Mesenchymal stem cell (in vitro differentiated cells and primary cell): Measurements from ENCODE around the gene MYO10.
A peak's percentile ranks its signal among the peaks of the same experiment; 100 is the strongest.

Experiments used
- DNase-seq: peaks from one replicate; pipeline ENCODE4 v3.0.0-alpha.2; 2013
- H2AFZ ChIP-seq: one replicate; pipeline ENCODE4 v1.6.1; 2013; ENCODE audit warnings: low read depth, mild to moderate bottlenecking, control low read depth, inconsistent platforms, low read length, moderate library complexity
- H2AK5ac ChIP-seq: 2 replicates; pipeline ENCODE4 v1.6.1; 2013; ENCODE audit warnings: low read length, moderate library complexity, mild to moderate bottlenecking, inconsistent platforms; ENCODE audit not compliant: severe bottlenecking
- H2BK120ac ChIP-seq: one replicate; pipeline ENCODE4 v1.6.1; 2013; ENCODE audit warnings: low read depth, mild to moderate bottlenecking, inconsistent platforms, low read length, moderate library complexity
- H2BK12ac ChIP-seq, 2 experiments: one replicate each; pipeline ENCODE4 v1.6.1; 2013; ENCODE audit warnings: inconsistent platforms in 2 of 2, low read length in 2 of 2, mild to moderate bottlenecking in 2 of 2, moderate library complexity in 2 of 2, control low read depth in 1 of 2
- H2BK15ac ChIP-seq: one replicate; pipeline ENCODE4 v1.6.1; 2013; ENCODE audit warnings: mild to moderate bottlenecking, low read depth, inconsistent platforms; ENCODE audit not compliant: poor library complexity, severe bottlenecking
- H2BK5ac ChIP-seq: 2 replicates; pipeline ENCODE4 v1.6.1; 2013; ENCODE audit warnings: low read depth, mild to moderate bottlenecking, low read length, control low read depth, inconsistent platforms; ENCODE audit not compliant: poor library complexity, severe bottlenecking
- H3K14ac ChIP-seq, 2 experiments: one replicate each; pipeline ENCODE4 v1.6.1; 2013; ENCODE audit warnings: inconsistent platforms in 2 of 2, low read length in 2 of 2, control low read depth in 1 of 2, mild to moderate bottlenecking in 1 of 2, moderate library complexity in 1 of 2
- H3K18ac ChIP-seq, 2 experiments: one replicate each; pipeline ENCODE4 v1.6.1; 2013; ENCODE audit warnings: inconsistent platforms in 2 of 2, low read length in 2 of 2, control low read depth in 1 of 2, low read depth in 1 of 2, mild to moderate bottlenecking in 1 of 2
- H3K23ac ChIP-seq, 2 experiments: one replicate each; pipeline ENCODE4 v1.6.1; 2013; ENCODE audit warnings: inconsistent platforms in 2 of 2, low read length in 2 of 2, mild to moderate bottlenecking in 2 of 2, moderate library complexity in 2 of 2, control low read depth in 1 of 2
- H3K27ac ChIP-seq: 2 replicates; pipeline ENCODE4 v1.5.1; 2013; ENCODE audit warnings: mild to moderate bottlenecking, moderate library complexity, low read length, control low read depth, inconsistent platforms; ENCODE audit not compliant: poor library complexity, severe bottlenecking
- H3K27me3 ChIP-seq, 2 experiments: 2 replicates each; pipeline versions ENCODE4 v1.6.1 to v1.7.0; 2013; ENCODE audit warnings: low read length in 2 of 2, mild to moderate bottlenecking in 2 of 2, moderate library complexity in 2 of 2, control low read depth in 1 of 2, inconsistent platforms in 1 of 2; ENCODE audit not compliant: control insufficient read depth in 1 of 2, insufficient read depth in 1 of 2
- H3K36me3 ChIP-seq, 2 experiments: 2 replicates each; pipeline versions ENCODE4 v1.6.1 to v1.7.0; 2013; ENCODE audit warnings: low read length in 2 of 2, control low read depth in 1 of 2, inconsistent platforms in 1 of 2, low read depth in 1 of 2, mild to moderate bottlenecking in 1 of 2; ENCODE audit not compliant: insufficient read depth in 2 of 2, control insufficient read depth in 1 of 2
- H3K4ac ChIP-seq, 2 experiments: one replicate each; pipeline ENCODE4 v1.6.1; 2013; ENCODE audit warnings: inconsistent platforms in 2 of 2, low read length in 2 of 2, mild to moderate bottlenecking in 2 of 2, moderate library complexity in 2 of 2, control low read depth in 1 of 2, low read depth in 1 of 2
- H3K4me1 ChIP-seq: 2 replicates; pipeline ENCODE4 v1.6.1; 2013; ENCODE audit warnings: low read depth, low read length, control low read depth; ENCODE audit not compliant: control insufficient read depth, insufficient read depth
- H3K4me2 ChIP-seq: 2 replicates; pipeline ENCODE4 v1.6.1; 2013; ENCODE audit warnings: low read length, mild to moderate bottlenecking, inconsistent platforms; ENCODE audit not compliant: poor library complexity, severe bottlenecking
- H3K4me3 ChIP-seq, 2 experiments: 2 replicates each; pipeline versions ENCODE4 v1.5.1 to v1.7.0; 2013; ENCODE audit warnings: low read length in 2 of 2, mild to moderate bottlenecking in 2 of 2, control low read depth in 1 of 2, low read depth in 1 of 2; ENCODE audit not compliant: insufficient read depth in 1 of 2
- H3K79me1 ChIP-seq: replicated peaks from 2 replicates; pipeline ENCODE4 v1.6.1; 2013; ENCODE audit warnings: mild to moderate bottlenecking, control low read depth, low read length, inconsistent platforms; ENCODE audit not compliant: poor library complexity, severe bottlenecking
- H3K9ac ChIP-seq: 2 replicates; pipeline ENCODE4 v1.7.0; 2013; ENCODE audit warnings: mild to moderate bottlenecking, low read length, moderate library complexity
- H3K9me3 ChIP-seq: 2 replicates; pipeline ENCODE4 v1.7.0; 2013; ENCODE audit warnings: mild to moderate bottlenecking, low read length; ENCODE audit not compliant: control insufficient read depth
- H4K8ac ChIP-seq: one replicate; pipeline ENCODE4 v1.6.1; 2013; ENCODE audit warnings: inconsistent platforms, mild to moderate bottlenecking, low read length, moderate library complexity
- H4K91ac ChIP-seq: one replicate; pipeline ENCODE4 v1.6.1; 2013; ENCODE audit warnings: mild to moderate bottlenecking, low read length, inconsistent platforms
- WGBS: methylation state at CpG from one replicate; pipeline ENCODE4 v1.1.7; 2013; ENCODE audit warnings: mixed read lengths; 5-methylcytosine and 5-hydroxymethylcytosine counted together

Gene MYO10

DNA sequence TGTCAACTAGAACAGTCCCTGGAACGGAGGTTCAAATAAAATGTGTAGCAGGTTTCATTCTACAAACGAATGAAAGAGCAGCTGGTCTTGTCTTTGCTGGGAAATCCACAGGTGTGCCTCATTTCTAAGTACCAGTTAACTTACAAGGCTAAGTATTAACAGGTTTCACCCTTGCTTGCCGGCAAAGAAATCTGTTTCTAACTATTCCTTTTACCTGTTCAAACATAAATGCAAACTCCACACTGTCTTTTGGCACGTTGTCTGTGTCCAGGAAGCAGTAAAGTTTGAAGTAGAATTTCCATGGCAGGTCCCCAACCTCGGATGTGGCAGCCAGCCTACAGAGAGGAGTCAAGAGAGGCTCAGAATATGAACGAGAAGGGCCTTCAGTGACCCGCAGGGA, 264.9 kb downstream of the MYO10 start:
- H2AFZ ChIP-seq: no peak overlapping the region
- H3K27me3 ChIP-seq: no peaks in the 10 kb centered on the region
- no peak for DNase-seq
- no peak overlapping the region for H2BK5ac ChIP-seq
- H3K36me3 ChIP-seq: peaks cover 47 to 51% of the 10 kb centered on the region in 2 experiments
- no peak overlapping the region for H2BK120ac ChIP-seq
- H3K18ac ChIP-seq: no peak overlapping the region
- WGBS: 96% methylated on average over 7 of the region's 7 CpGs
- no peak overlapping the region for H3K4me2 ChIP-seq
- H4K91ac ChIP-seq: no peak overlapping the region
- no peak overlapping the region for H2AK5ac ChIP-seq
- no peak overlapping the region for H2BK15ac ChIP-seq
- H4K8ac ChIP-seq: no peak overlapping the region
- no peak overlapping the region for H3K4me3 ChIP-seq
- H3K4me1 ChIP-seq: no peaks in the 10 kb centered on the region
- H3K9ac ChIP-seq: no peak overlapping the region
- H3K9me3 ChIP-seq: no peaks in the 10 kb centered on the region
- H2BK12ac ChIP-seq: no peak overlapping the region
- H3K4ac ChIP-seq: no peak overlapping the region
- no peak overlapping the region for H3K23ac ChIP-seq
- H3K14ac ChIP-seq: no peak overlapping the region
- peaks cover 4% of the 10 kb centered on the region for H3K79me1 ChIP-seq
- H3K27ac ChIP-seq: no peak overlapping the region

- peaks cover 5% of the 10 kb centered on the region for H3K79me1 ChIP-seq
- H2BK120ac ChIP-seq: no peak overlapping the region
- H4K91ac ChIP-seq: no peak overlapping the region
- H2BK5ac ChIP-seq: no peak overlapping the region
- 89% methylated on average over 1 of the region's 3 CpGs for WGBS
- no peak overlapping the region for H3K27ac ChIP-seq
- H4K8ac ChIP-seq: no peak overlapping the region
- H2BK15ac ChIP-seq: no peak overlapping the region
- no peak overlapping the region for H2AFZ ChIP-seq
- no peak overlapping the region for H3K14ac ChIP-seq
- H2AK5ac ChIP-seq: no peak overlapping the region
- H3K4ac ChIP-seq: no peak overlapping the region
- no peak overlapping the region for H3K4me3 ChIP-seq
- H2BK12ac ChIP-seq: no peak overlapping the region
- no peak overlapping the region for H3K9ac ChIP-seq
- H3K4me1 ChIP-seq: no peaks in the 10 kb centered on the region
- no peak overlapping the region for H3K18ac ChIP-seq
- H3K9me3 ChIP-seq: no peaks in the 10 kb centered on the region
- H3K4me2 ChIP-seq: no peak overlapping the region
- DNase-seq: peak; percentile 43
- no peak overlapping the region for H3K23ac ChIP-seq
- peaks cover 43 to 48% of the 10 kb centered on the region in 2 experiments for H3K36me3 ChIP-seq
- no peaks in the 10 kb centered on the region for H3K27me3 ChIP-seq
Measured at GRCh38 chr5:16669776-16670175, 266.3 kb downstream of the MYO10 start.

DNA sequence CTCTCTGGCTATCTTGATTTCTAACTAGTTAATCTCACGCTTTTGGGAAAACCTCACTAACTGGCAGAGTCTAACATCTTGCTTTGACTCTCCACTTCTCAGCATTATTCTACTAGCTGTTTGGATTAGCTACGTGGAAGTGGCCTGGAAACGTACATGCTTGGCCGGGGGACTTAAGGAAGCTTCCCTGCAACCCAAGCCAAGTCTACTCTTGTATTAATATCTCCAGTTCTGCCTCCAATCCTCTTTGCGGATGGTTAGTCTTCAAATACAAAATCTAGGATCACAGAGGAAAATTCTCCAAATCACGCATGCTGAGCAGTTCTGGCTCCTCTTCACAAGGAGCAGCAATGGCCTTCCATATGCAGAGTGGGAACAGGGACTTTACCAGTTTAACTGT, 267.5 kb downstream of the MYO10 start:
- no peaks in the 10 kb centered on the region for H3K27me3 ChIP-seq
- H4K91ac ChIP-seq: no peak overlapping the region
- no peak overlapping the region for H2AK5ac ChIP-seq
- H2BK12ac ChIP-seq: no peak overlapping the region
- no peak overlapping the region for H2BK15ac ChIP-seq
- H3K4me1 ChIP-seq: no peaks in the 10 kb centered on the region
- no peak overlapping the region for H3K18ac ChIP-seq
- 97% methylated on average over 6 of the region's 6 CpGs for WGBS
- no peaks in the 10 kb centered on the region for H3K9me3 ChIP-seq
- no peak overlapping the region for H2BK120ac ChIP-seq
- no peak overlapping the region for H2BK5ac ChIP-seq
- no peak for DNase-seq
- H3K79me1 ChIP-seq: peaks cover 5% of the 10 kb centered on the region
- no peak overlapping the region for H2AFZ ChIP-seq
- H3K9ac ChIP-seq: no peak overlapping the region
- H4K8ac ChIP-seq: no peak overlapping the region
- H3K36me3 ChIP-seq: peaks cover 41 to 49% of the 10 kb centered on the region in 2 experiments
- H3K4me3 ChIP-seq: no peak overlapping the region
- no peak overlapping the region for H3K14ac ChIP-seq
- no peak overlapping the region for H3K4me2 ChIP-seq
- H3K23ac ChIP-seq: no peak overlapping the region
- no peak overlapping the region for H3K4ac ChIP-seq
- H3K27ac ChIP-seq: no peak overlapping the region

DNA sequence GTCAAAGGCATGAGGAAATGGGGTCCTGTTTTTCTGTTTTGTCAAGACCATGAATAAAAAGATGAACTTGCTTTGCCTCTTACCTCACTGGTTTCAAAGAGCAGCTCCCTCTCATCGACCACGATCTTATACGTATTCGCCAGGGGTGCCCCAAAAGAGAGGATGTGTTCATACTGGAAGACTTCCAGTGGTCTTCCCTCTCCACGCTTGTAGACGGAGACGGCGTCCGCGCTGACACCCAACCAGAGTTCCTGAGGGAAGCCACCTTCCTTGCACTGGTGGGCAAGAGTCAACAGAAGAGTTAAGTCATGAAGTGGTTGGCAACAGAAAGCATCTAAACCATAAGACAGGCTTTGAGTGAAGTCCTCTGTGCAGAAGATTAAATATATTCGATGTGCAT, 267.9 kb downstream of the MYO10 start:
- Histone ChIP-seq H3K27ac (no peak overlapping the region), H3K14ac (no peak overlapping the region), H3K4me3 (no peak overlapping the region), H2BK15ac (no peak overlapping the region), H3K9me3 (no peaks in the 10 kb centered on the region), H3K4me1 (no peaks in the 10 kb centered on the region), H4K8ac (no peak overlapping the region), H2AFZ (no peak overlapping the region), H3K79me1 (peaks cover 5% of the 10 kb centered on the region), H4K91ac (no peak overlapping the region), H2BK12ac (no peak overlapping the region), H3K18ac (no peak overlapping the region), H3K36me3 (peaks cover 36 to 46% of the 10 kb centered on the region in 2 experiments), H3K4me2 (no peak overlapping the region), H2BK5ac (no peak overlapping the region), H3K9ac (no peak overlapping the region), H2AK5ac (no peak overlapping the region), H3K4ac (no peak overlapping the region), H3K27me3 (no peaks in the 10 kb centered on the region), H3K23ac (no peak overlapping the region), H2BK120ac (no peak overlapping the region)
- DNase-seq: no peak
- WGBS: 98% methylated on average over 11 of the region's 11 CpGs
